ENCODE data around the gene UPF1.

Gene UPF1

DNA sequence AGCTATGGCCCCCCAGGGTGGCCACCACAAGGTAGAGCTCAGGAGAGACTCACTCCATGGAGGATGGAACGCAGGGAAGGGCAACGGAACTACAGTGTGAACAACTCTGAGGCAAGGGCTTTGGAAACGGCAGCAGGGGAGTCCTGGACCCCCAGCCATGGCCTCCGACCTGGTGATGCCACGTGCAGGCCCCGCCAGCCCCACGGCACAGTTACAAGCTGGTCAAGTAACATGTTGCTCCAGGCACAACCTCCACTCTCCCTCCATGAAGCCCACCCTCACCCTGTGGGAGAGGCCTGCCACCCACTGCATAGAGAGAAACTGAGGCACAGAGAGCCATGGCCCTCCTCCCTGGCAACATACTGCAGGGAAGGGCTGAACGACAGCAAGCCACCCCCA lies 73.3 kb downstream of the UPF1 start:
- Histone ChIP-seq H3K4me3 (replicated peaks; ENCODE audit: insufficient read depth, low read length) (no peak overlapping the region), H3K27ac (replicated peaks) (no peak overlapping the region), H3K27me3 (ENCODE audit: insufficient read depth, poor library complexity, severe bottlenecking) (no peaks in the 10 kb centered on the region)
- DNase-seq (ENCODE audit: low read depth in 1 of 2, low spot score in 1 of 2), result no peak
- TF ChIP-seq POLR2AphosphoS5 (IDR thresholded peaks at IDR 0.05; ENCODE audit: low read depth) (no peak), GABPA (IDR thresholded peaks at IDR 0.05; ENCODE audit: low read depth) (no peak), SPI1 (IDR thresholded peaks at IDR 0.05; ENCODE audit: borderline replicate concordance, low read depth) (no peak)
- TF ChIP-seq, protein P1, sequence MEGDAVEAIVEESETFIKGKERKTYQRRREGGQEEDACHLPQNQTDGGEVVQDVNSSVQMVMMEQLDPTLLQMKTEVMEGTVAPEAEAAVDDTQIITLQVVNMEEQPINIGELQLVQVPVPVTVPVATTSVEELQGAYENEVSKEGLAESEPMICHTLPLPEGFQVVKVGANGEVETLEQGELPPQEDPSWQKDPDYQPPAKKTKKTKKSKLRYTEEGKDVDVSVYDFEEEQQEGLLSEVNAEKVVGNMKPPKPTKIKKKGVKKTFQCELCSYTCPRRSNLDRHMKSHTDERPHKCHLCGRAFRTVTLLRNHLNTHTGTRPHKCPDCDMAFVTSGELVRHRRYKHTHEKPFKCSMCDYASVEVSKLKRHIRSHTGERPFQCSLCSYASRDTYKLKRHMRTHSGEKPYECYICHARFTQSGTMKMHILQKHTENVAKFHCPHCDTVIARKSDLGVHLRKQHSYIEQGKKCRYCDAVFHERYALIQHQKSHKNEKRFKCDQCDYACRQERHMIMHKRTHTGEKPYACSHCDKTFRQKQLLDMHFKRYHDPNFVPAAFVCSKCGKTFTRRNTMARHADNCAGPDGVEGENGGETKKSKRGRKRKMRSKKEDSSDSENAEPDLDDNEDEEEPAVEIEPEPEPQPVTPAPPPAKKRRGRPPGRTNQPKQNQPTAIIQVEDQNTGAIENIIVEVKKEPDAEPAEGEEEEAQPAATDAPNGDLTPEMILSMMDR (IDR thresholded peaks at IDR 0.05; ENCODE audit: insufficient read depth, low read length), result no peak
- TF ChIP-seq, protein P2, sequence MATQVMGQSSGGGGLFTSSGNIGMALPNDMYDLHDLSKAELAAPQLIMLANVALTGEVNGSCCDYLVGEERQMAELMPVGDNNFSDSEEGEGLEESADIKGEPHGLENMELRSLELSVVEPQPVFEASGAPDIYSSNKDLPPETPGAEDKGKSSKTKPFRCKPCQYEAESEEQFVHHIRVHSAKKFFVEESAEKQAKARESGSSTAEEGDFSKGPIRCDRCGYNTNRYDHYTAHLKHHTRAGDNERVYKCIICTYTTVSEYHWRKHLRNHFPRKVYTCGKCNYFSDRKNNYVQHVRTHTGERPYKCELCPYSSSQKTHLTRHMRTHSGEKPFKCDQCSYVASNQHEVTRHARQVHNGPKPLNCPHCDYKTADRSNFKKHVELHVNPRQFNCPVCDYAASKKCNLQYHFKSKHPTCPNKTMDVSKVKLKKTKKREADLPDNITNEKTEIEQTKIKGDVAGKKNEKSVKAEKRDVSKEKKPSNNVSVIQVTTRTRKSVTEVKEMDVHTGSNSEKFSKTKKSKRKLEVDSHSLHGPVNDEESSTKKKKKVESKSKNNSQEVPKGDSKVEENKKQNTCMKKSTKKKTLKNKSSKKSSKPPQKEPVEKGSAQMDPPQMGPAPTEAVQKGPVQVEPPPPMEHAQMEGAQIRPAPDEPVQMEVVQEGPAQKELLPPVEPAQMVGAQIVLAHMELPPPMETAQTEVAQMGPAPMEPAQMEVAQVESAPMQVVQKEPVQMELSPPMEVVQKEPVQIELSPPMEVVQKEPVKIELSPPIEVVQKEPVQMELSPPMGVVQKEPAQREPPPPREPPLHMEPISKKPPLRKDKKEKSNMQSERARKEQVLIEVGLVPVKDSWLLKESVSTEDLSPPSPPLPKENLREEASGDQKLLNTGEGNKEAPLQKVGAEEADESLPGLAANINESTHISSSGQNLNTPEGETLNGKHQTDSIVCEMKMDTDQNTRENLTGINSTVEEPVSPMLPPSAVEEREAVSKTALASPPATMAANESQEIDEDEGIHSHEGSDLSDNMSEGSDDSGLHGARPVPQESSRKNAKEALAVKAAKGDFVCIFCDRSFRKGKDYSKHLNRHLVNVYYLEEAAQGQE (IDR thresholded peaks at IDR 0.05; ENCODE audit: insufficient replicate concordance, low read depth), result no peak

DNA sequence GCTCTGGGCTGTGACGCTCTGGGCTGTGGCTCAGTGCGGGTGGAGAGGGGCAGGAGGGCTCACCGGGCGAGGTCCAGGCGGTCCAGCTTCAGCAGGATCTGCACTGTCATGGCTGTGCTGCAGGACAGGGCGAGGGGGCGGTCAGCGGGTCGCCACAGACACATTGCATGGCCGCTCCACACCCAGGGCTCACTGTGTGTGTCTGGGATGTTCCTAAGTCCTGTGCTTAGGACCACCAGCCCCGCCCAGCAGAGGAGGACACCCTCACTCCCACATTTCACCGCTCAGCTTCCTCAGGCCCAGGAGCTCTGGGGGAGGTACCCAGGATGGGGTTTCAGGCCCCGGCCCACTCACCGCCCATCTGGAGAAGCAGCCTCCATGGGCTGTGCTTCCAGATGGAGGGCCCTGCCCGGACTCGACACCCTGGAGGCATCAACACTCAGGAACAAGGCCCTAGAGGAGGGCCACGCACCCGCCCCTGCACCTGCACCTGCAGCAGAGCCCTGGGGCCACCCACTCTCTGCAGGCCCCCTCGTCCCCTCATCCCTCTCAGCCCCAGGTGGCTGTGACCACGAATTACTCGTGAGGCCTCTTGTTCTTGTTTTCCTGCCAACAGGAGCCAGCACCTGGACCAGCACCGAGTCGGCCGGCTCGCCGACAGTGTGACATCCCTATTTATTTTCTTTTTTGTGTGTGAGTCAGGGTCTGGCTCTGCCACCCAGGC lies 73.9 kb downstream of the UPF1 start:
- H3K4me3 ChIP-seq (replicated peaks; ENCODE audit: insufficient read depth, low read length), result no peak overlapping the region

DNA sequence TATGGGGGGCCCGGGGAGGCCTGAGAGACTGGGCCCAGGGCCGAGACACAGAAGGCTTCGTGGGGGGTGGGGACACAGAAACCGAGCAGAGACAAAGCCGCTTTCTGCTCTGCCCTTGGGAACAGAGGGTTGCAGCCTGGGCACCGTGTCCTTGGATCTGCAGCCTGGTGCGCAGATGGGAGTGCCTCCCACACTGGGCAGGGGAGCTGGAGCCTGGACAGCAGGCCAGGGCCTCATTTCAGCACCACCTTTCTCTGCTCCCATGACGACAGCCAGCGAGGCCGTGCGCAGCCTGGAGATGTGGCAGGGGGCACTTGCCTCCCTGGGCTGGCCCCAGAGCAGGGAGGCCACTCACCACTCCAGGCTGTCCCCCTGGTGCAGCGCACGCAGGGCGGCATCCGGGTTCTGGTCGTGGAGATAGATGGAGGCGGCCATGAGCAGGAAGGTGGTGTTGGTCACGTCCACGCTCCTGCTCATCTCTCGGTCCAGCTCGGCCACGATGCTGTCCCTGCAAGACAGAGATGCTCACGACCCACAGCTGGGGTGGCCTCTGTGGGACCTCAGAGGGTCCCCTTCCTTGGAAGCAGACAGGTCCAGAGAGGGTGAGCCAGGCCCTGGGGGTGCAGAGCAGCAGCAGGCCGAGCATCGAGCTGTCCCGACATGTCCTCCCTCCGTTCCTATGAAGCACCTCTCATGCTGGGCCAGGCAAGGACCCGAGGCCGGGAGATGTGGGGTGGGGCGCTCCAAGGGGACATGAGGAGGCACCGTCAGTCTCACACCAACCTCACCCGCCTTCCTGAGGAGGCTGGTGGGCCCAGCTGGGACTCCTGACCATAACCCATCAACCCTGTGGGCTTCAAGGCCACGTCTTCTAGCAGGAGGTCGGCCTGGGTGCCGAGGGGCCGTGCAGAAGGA lies 75.1 kb downstream of the UPF1 start:
- no peaks in the 10 kb centered on the region for H3K27me3 ChIP-seq (ENCODE audit: insufficient read depth, poor library complexity, severe bottlenecking)
- DNase-seq (ENCODE audit: low read depth in 1 of 2, low spot score in 1 of 2), result no peak
- no peak overlapping the region for H3K4me3 ChIP-seq (replicated peaks; ENCODE audit: insufficient read depth, low read length)
- H3K27ac ChIP-seq (replicated peaks), result no peak overlapping the region
- TF ChIP-seq, protein P2 (IDR thresholded peaks at IDR 0.05; ENCODE audit: insufficient replicate concordance, low read depth), result no peak
- no peak for TF ChIP-seq GABPA (IDR thresholded peaks at IDR 0.05; ENCODE audit: low read depth)
- TF ChIP-seq POLR2AphosphoS5 (IDR thresholded peaks at IDR 0.05; ENCODE audit: low read depth), result no peak; the same call in 1 of the 2 replicates
- TF ChIP-seq, protein P1 (IDR thresholded peaks at IDR 0.05; ENCODE audit: insufficient read depth, low read length), result no peak
- no peak for TF ChIP-seq SPI1 (IDR thresholded peaks at IDR 0.05; ENCODE audit: borderline replicate concordance, low read depth)

More for the DNA sequence above, 73.9 kb downstream of the UPF1 start:
- DNase-seq (ENCODE audit: low read depth in 1 of 2, low spot score in 1 of 2), result no peak
- Histone ChIP-seq H3K27me3 (ENCODE audit: insufficient read depth, poor library complexity, severe bottlenecking) (no peaks in the 10 kb centered on the region), H3K27ac (replicated peaks) (no peak overlapping the region)
- TF ChIP-seq SPI1 (IDR thresholded peaks at IDR 0.05; ENCODE audit: borderline replicate concordance, low read depth), result no peak
- 0 out of 2 replicates have a peak, but pooled peaks have one; percentile 21 for TF ChIP-seq POLR2AphosphoS5 (IDR thresholded peaks at IDR 0.05; ENCODE audit: low read depth)
- TF ChIP-seq GABPA (IDR thresholded peaks at IDR 0.05; ENCODE audit: low read depth), result no peak
- TF ChIP-seq, protein P2 (IDR thresholded peaks at IDR 0.05; ENCODE audit: insufficient replicate concordance, low read depth), result no peak
- TF ChIP-seq, protein P1 (IDR thresholded peaks at IDR 0.05; ENCODE audit: insufficient read depth, low read length), result no peak

Data from HL-60 (cell line).